ENCODE data around the gene DHX36.

The DHX36 gene

DNA sequence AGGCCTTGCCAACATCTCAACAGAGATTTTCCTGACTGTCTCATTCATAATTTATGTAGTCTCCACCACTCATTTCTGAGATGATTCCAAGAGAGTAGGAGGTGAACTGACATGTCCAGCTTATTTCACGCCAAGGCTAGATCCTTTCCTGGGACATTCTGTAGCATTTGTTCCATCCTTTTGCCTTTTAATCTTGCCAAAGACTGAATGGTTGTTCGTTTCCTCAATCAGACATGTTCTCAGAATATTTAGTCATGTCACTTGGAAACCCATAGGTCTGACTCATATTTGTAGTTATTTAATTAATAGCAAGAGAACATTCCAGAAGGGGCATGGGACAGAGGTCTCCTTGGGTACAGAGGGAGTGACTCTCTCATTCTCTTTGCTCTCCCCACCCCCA lies 80.9 kb downstream of the DHX36 start:
- Histone ChIP-seq H3K27ac (peak overlapping the region; percentile 29), H3K4me3 (ENCODE audit: low read depth, low read length) (no peak overlapping the region), H3K36me3 (replicated peaks) (no peaks in the 10 kb centered on the region), H3K27me3 (replicated peaks) (no peaks in the 10 kb centered on the region)
- peak; percentile 35 for DNase-seq
- TF ChIP-seq, protein P1, sequence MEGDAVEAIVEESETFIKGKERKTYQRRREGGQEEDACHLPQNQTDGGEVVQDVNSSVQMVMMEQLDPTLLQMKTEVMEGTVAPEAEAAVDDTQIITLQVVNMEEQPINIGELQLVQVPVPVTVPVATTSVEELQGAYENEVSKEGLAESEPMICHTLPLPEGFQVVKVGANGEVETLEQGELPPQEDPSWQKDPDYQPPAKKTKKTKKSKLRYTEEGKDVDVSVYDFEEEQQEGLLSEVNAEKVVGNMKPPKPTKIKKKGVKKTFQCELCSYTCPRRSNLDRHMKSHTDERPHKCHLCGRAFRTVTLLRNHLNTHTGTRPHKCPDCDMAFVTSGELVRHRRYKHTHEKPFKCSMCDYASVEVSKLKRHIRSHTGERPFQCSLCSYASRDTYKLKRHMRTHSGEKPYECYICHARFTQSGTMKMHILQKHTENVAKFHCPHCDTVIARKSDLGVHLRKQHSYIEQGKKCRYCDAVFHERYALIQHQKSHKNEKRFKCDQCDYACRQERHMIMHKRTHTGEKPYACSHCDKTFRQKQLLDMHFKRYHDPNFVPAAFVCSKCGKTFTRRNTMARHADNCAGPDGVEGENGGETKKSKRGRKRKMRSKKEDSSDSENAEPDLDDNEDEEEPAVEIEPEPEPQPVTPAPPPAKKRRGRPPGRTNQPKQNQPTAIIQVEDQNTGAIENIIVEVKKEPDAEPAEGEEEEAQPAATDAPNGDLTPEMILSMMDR (IDR thresholded peaks at IDR 0.05; ENCODE audit: low read depth, low read length, missing control alignments): no peak
- in situ Hi-C loops (cut with HindIII; ENCODE audit: low pct_ligation_motif_present, low sequenced_read_pairs): no loop called here

DNA sequence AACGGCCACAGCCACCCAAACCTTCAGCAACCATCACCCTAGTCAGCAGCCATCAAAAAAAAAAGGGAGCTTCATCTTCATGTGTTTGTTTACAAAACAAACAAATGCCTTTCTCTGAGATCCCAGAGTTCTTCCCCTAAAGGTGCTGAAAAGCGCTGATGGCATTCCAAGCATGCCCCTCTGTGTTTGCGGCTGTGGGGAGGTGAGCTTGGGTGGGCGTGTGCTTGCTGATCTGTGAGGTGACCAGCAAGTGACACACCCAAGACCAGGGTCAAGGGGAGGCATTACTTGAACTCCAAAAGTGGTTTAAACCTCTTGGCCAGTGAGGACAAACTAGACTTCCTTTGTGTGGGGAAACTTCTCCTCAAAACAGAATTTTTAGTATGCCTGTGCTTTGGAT lies 81.5 kb downstream of the DHX36 start:
- no peak for DNase-seq
- Histone ChIP-seq H3K36me3 (replicated peaks) (no peaks in the 10 kb centered on the region), H3K27ac (no peak overlapping the region), H3K27me3 (replicated peaks) (no peaks in the 10 kb centered on the region), H3K4me3 (ENCODE audit: low read depth, low read length) (no peak overlapping the region)
- in situ Hi-C loops (cut with HindIII; ENCODE audit: low pct_ligation_motif_present, low sequenced_read_pairs): no loop called here
- TF ChIP-seq, protein P1 (IDR thresholded peaks at IDR 0.05; ENCODE audit: low read depth, low read length, missing control alignments): no peak

DNA sequence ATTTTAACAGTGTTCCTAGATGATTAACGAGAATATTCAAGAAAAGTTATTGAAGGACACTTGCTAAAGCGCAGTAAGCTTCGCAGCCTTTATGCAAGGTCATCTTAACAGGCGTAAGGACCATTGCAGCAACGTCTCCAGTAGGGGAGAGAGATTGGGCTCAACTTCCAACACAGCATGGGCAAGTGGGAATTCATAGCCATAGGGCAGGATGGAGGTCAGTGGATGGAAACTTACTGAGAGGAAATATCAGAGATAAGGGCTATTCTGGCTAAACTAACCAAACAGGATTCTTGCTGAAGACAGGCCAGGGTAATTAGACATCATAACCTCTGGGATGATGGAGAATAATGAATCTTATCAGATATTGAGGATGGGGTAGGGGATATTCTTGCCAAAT lies 82.8 kb downstream of the DHX36 start:
- DNase-seq: no peak
- Histone ChIP-seq H3K27me3 (replicated peaks) (no peaks in the 10 kb centered on the region), H3K27ac (no peak overlapping the region), H3K36me3 (replicated peaks) (no peaks in the 10 kb centered on the region), H3K4me3 (ENCODE audit: low read depth, low read length) (no peak overlapping the region)
- in situ Hi-C loops (cut with HindIII; ENCODE audit: low pct_ligation_motif_present, low sequenced_read_pairs): no loop called here
- TF ChIP-seq, protein P1 (IDR thresholded peaks at IDR 0.05; ENCODE audit: low read depth, low read length, missing control alignments): no peak

DNA sequence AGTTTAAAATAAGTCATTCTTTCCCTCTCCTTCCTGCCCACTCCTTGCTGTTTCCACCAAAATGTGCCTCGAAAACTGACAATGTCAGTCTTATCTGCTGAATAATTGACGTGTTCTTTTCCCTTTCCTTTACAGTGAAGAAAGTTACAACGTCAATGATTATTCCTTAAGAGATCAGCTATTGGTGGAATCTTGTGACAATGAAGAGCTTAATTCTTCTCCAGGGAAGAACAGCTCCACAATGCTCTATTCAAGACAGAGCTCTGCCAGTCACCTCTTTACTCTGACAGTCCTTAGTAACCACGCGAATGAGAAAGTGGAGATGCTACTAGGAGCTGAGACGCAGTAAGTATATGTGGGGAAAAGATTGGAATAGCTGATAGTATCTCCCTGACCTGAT lies 84.1 kb downstream of the DHX36 start:
- no peak for DNase-seq
- no peaks in the 10 kb centered on the region for H3K27me3 ChIP-seq (replicated peaks)
- TF ChIP-seq, protein P1 (IDR thresholded peaks at IDR 0.05; ENCODE audit: low read depth, low read length, missing control alignments): no peak
- no peak overlapping the region for H3K27ac ChIP-seq
- no peak overlapping the region for H3K4me3 ChIP-seq (ENCODE audit: low read depth, low read length)
- in situ Hi-C loops (cut with HindIII; ENCODE audit: low pct_ligation_motif_present, low sequenced_read_pairs): no loop called here
- H3K36me3 ChIP-seq (replicated peaks): no peaks in the 10 kb centered on the region

DNA sequence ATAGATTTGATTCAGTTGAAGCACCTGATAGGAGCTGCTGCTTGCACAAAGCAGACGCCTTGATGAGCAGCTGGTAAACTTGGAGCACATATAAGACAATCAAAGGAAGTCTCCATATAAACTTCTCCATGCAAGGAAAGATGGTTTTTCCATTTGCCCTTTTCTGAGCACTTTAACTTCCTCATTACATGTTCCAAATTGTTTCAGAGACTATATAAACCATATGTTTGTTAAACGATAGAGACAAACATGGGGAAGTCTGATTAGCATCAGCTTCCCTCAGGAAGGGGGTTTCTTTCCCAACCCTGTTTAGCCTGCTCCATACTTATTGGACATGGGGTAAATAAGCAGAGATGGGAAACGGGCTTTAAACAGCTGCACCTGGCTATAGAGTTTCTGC lies 88.0 kb downstream of the DHX36 start:
- Histone ChIP-seq H3K36me3 (replicated peaks) (no peaks in the 10 kb centered on the region), H3K27me3 (replicated peaks) (no peaks in the 10 kb centered on the region), H3K27ac (no peak overlapping the region), H3K4me3 (ENCODE audit: low read depth, low read length) (no peak overlapping the region)
- no peak for DNase-seq
- TF ChIP-seq, protein P1 (IDR thresholded peaks at IDR 0.05; ENCODE audit: low read depth, low read length, missing control alignments): no peak
- in situ Hi-C loops (cut with HindIII; ENCODE audit: low pct_ligation_motif_present, low sequenced_read_pairs): no loop called here

DNA sequence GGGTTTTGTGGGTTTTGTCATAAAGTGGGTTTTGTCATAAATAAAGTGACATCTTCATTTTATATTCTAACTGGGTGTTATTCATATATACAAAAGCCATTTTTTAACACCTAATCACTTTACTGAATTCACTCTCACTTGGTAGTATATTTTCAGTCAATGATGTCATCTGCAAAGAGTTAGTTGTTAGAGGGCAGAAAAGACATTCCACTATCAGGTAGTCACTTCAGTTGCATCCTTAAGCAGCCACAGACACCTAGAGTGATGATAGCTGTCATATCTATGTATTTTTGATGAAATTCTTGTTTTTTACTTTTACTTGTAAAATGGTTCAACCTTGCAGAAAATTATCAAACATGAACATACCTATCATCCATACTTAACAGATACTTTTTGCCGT lies 89.0 kb downstream of the DHX36 start:
- no peak overlapping the region for H3K4me3 ChIP-seq (ENCODE audit: low read depth, low read length)
- H3K36me3 ChIP-seq (replicated peaks): no peaks in the 10 kb centered on the region
- H3K27me3 ChIP-seq (replicated peaks): no peaks in the 10 kb centered on the region
- TF ChIP-seq, protein P1 (IDR thresholded peaks at IDR 0.05; ENCODE audit: low read depth, low read length, missing control alignments): no peak
- H3K27ac ChIP-seq: no peak overlapping the region
- in situ Hi-C loops (cut with HindIII; ENCODE audit: low pct_ligation_motif_present, low sequenced_read_pairs): no loop called here
- DNase-seq: peak; percentile 6
